Large intestine (tissue), 3 donors: ENCODE results near the gene RGS5. TPM values are rescaled to one million over a fixed set of nuclear protein-coding genes. Genes with fewer than 3 reads are reported as not detected.

Experiments
- DNase-seq, 2 donors: peaks; one replicate each; pipeline versions ENCODE4 v3.0.0 to v3.0.0-alpha.2; 2013
- H3K27ac ChIP-seq: one replicate; pipeline ENCODE4 v1.5.1; 2013; ENCODE audit warnings: low read length
- H3K27me3 ChIP-seq: 2 replicates; pipeline ENCODE4 v1.6.1; 2013; ENCODE audit warnings: low read length; ENCODE audit not compliant: control insufficient read depth, insufficient read depth
- H3K36me3 ChIP-seq: 2 replicates; pipeline ENCODE4 v1.6.1; 2013; ENCODE audit warnings: low read length; ENCODE audit not compliant: control insufficient read depth, insufficient read depth
- H3K4me1 ChIP-seq: one replicate; pipeline ENCODE4 v1.6.1; 2013; ENCODE audit warnings: low read length; ENCODE audit not compliant: control insufficient read depth, insufficient read depth
- H3K4me3 ChIP-seq: one replicate; pipeline ENCODE4 v1.5.1; 2013; ENCODE audit warnings: low read length
- H3K9me3 ChIP-seq: one replicate; pipeline ENCODE4 v1.6.1; 2013; ENCODE audit warnings: mild to moderate bottlenecking, low read depth, low read length, moderate library complexity; ENCODE audit not compliant: control insufficient read depth
- WGBS: methylation state at CpG from one replicate; pipeline ENCODE4 v1.1.5; 2013; ENCODE audit warnings: low lambda C conversion rate; ENCODE audit not compliant: insufficient coverage; 5-methylcytosine and 5-hydroxymethylcytosine counted together
- polyA plus RNA-seq: library from polyadenylated mRNA; unstranded; fragments of 120-200 nt; gene quantifications from one replicate; pipeline ENCODE4 v1.2.1, GENCODE V29; 2013

The RGS5 gene
- polyA plus RNA-seq, 1 donor, result 122 TPM

DNA sequence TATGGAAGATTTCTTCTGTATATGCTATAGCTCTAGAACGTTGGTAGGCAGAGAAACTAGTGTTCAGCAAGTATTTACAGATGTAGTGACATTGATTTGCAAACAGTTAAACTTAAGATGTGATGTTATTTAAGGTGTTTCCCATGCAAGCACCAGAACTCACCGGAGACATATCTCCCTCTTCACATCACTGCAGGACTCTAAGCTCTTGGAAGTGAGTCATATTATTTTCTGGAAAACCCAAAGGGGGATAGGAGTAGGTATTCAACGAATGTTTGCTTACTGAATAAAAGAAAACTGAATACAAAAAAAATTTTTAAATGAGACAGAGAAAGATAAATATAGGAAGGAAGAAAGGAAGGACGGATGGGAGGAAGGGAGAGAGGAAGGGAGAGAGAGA, 108.5 kb downstream of the RGS5 start:
- no peak for DNase-seq
- Histone ChIP-seq H3K4me3 (no peak overlapping the region), H3K9me3 (no peaks in the 10 kb centered on the region), H3K4me1 (no peaks in the 10 kb centered on the region), H3K27me3 (no peaks in the 10 kb centered on the region), H3K36me3 (no peaks in the 10 kb centered on the region), H3K27ac (no peak overlapping the region)
- WGBS, result 69% methylated on average over 4 of the region's 4 CpGs

DNA sequence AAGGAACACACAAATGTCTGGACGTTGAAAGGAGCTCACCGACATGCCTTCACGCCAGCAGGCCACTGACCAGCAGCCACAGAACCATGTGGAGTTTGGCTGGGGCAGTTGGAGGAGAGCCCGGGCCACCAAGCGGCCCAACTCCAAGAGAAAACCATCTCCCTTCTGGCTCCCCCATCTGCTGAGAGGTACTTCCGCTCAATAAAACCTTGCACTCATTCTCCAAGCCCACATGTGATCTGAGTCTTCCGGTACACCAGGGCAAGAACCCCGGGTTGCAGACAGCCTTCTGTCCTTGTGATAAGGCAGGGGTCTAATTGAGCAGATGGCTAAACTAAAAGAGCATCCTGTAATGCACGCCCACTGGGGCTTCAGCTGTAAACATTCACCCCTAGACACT, 109.1 kb downstream of the RGS5 start:
- no CpG with 5 or more reads among the region's 9 CpGs for WGBS
- no peaks in the 10 kb centered on the region for H3K36me3 ChIP-seq
- no peaks in the 10 kb centered on the region for H3K9me3 ChIP-seq
- no peak overlapping the region for H3K27ac ChIP-seq
- no peaks in the 10 kb centered on the region for H3K27me3 ChIP-seq
- H3K4me1 ChIP-seq, result no peaks in the 10 kb centered on the region
- no peak overlapping the region for H3K4me3 ChIP-seq
- no peak for DNase-seq

DNA sequence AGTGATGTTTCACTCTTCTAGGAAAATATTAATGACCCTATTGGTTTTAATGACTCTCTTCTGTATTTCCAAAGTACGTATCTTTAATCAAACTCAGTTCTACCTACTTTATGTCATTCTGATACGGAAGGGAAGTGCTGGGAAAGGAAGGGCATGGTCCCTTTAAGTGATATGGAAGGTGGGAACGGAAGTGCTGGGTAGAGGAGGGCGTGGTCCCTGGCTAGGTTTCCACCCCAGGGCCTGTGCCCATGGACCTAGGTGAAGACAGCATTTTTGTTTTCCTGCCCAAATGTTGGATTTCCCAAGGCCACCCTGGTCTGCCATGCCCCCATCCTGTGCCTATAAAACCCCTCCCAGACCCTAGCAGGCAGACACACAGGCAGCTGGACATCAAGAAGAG, 109.5 kb downstream of the RGS5 start:
- no CpG with 5 or more reads among the region's 4 CpGs for WGBS

More for the DNA sequence above, 109.5 kb downstream of the RGS5 start:
- no peaks in the 10 kb centered on the region for H3K36me3 ChIP-seq
- no peak for DNase-seq
- H3K9me3 ChIP-seq, result no peaks in the 10 kb centered on the region
- no peaks in the 10 kb centered on the region for H3K4me1 ChIP-seq
- no peak overlapping the region for H3K27ac ChIP-seq
- no peaks in the 10 kb centered on the region for H3K27me3 ChIP-seq
- no peak overlapping the region for H3K4me3 ChIP-seq

Other genes with a start within 250 kb of the RGS5 start
- gene RGS4, start 133.6 kb downstream of the RGS5 start, polyA plus RNA-seq, result 8.1 TPM
- gene NUF2, start 119.0 kb upstream of the RGS5 start, polyA plus RNA-seq, result 9.9 TPM